ENCODE results near the gene GZF1. TPM values are rescaled to one million over a fixed set of nuclear protein-coding genes. Genes with fewer than 3 reads are reported as not detected.

Gene GZF1
- total RNA-seq, 2 donors from 2014 or later: 14.9 TPM

DNA sequence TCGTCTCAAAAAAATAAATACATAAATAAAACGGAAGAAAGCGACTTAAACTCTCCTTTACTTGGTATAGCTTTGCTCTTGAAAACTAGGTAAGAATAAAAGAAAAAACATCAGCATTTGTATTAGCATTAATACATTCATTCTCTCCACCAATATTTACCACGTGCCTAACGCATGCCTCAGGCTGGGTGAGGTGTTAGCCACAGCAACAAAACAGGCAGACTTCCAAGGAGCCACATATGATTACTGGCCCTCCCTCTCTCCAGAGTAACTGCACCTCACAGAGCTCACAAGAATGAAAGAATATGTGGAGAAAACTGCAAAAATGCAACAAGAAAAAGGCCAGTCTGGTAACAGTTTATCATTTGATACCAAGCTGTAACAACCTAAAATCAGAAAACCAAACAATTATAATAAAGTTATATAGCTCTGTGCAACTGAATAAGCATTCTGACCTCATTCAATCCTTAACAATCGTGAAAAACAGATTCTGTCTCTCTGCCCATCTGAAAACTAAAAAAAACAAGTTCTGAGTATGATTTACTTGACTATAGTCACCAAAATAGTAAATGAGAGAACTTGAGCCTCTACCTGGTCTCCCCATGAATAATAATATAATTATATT, 54.1 kb downstream of the GZF1 start:
- TF ChIP-seq, protein P1, sequence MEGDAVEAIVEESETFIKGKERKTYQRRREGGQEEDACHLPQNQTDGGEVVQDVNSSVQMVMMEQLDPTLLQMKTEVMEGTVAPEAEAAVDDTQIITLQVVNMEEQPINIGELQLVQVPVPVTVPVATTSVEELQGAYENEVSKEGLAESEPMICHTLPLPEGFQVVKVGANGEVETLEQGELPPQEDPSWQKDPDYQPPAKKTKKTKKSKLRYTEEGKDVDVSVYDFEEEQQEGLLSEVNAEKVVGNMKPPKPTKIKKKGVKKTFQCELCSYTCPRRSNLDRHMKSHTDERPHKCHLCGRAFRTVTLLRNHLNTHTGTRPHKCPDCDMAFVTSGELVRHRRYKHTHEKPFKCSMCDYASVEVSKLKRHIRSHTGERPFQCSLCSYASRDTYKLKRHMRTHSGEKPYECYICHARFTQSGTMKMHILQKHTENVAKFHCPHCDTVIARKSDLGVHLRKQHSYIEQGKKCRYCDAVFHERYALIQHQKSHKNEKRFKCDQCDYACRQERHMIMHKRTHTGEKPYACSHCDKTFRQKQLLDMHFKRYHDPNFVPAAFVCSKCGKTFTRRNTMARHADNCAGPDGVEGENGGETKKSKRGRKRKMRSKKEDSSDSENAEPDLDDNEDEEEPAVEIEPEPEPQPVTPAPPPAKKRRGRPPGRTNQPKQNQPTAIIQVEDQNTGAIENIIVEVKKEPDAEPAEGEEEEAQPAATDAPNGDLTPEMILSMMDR (IDR thresholded peaks at IDR 0.05): no peak
- Histone ChIP-seq H3K4me3 (no peak overlapping the region), H3K4me1 (peaks cover 0 to 29% of the 10 kb centered on the region in 2 donors), H3K36me3 (no peaks in the 10 kb centered on the region), H3K27me3 (no peaks in the 10 kb centered on the region), H3K9me3 (no peaks in the 10 kb centered on the region), H3K27ac (peak overlapping the region in 1 of 2 donors; percentile 29)
- no peak for DNase-seq (ENCODE audit: low spot score)

DNA sequence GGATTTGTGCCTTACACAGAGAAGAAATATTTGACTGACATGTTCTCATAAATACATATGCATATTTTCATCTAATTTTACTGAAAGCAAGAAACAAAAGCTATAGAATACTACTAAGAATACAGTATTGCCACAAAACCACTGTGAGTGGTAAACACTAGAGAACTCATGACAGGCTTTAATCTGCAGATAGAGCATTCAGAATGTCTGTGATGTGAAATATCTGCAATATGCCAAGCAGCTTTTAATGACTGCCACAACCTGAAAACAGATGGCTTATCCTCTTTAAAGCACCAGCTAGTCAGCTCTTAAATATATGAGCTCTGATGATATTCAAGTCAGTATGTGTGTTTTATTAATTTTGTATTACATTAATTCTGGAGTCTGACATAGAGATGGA, 55.9 kb downstream of the GZF1 start:
- no peak overlapping the region for H3K27ac ChIP-seq
- H3K9me3 ChIP-seq: no peaks in the 10 kb centered on the region
- H3K27me3 ChIP-seq: no peaks in the 10 kb centered on the region
- no peak overlapping the region for H3K4me3 ChIP-seq
- TF ChIP-seq, protein P1 (IDR thresholded peaks at IDR 0.05): no peak
- DNase-seq (ENCODE audit: low spot score): no peak
- peaks cover 0 to 23% of the 10 kb centered on the region in 2 donors for H3K4me1 ChIP-seq
- no peaks in the 10 kb centered on the region for H3K36me3 ChIP-seq

DNA sequence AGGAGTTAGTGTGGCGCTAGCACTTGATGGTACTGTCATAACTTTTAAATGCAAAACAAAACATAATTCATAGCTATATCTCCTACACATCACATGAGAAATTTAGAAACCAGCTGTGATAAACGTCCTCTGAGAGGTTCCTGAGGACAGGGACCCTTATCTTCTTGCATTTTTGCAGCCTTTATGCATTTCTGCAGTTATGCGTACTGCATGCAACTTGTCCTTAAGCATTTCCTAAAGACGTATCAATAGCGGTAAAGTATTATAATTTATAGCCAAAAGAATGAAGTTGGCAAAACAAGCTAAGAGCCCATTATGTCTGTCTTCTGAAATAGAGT, 57.6 kb downstream of the GZF1 start:
- Histone ChIP-seq H3K27ac (peak overlapping the region; percentile 89 to 95), H3K27me3 (no peaks in the 10 kb centered on the region), H3K4me1 (peaks cover 0 to 23% of the 10 kb centered on the region in 2 donors), H3K4me3 (peak overlapping the region; percentile 86 to 89), H3K36me3 (no peaks in the 10 kb centered on the region), H3K9me3 (no peaks in the 10 kb centered on the region)
- TF ChIP-seq, protein P1 (IDR thresholded peaks at IDR 0.05): no peak
- no peak for DNase-seq (ENCODE audit: low spot score)

DNA sequence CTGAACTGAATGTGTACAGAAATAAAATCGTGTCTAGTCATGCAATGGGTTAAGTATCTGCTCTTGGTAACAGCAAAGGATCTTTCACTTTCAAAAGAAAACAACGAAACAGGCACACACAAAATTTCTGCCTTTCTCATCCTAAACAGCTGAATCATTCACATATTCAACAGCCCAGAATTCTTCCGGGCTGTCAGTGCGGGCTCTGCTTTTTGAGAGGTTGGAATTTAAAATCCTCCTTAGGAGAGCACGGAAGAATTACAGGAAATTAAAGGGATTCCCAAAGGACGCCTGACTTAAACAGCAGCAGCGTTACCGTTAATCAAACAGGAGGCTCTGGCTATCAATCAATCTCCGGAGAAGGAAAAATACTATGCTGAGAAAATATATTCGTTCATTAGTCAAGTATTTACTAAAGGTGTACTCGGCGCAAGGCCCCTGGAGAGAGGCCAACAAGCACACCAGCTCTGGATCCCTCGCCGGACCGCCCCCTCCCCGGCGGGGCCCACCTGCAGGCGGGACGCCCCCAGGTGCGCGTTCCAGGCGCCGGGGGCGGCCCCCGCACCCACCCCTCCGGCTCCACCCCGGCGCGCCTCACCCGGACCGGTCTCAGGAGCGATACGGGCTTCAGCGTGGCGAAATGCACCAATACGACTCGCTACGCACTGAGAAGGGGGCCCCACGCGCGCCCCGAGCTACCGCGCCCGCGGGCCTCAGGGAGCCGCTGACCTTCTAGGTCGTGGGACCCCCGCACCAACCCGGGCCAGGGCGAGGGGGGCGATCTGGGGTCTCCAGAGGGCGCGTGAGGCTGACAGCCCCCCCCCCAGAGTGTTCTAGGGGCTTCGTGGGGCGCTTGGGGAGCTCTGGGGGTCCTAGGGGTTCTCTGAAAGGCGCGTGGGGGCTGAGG, 58.3 kb downstream of the GZF1 start:
- TF ChIP-seq, protein P1 (IDR thresholded peaks at IDR 0.05): no peak
- H3K9me3 ChIP-seq: no peaks in the 10 kb centered on the region
- no peak for DNase-seq (ENCODE audit: low spot score)
- no peaks in the 10 kb centered on the region for H3K27me3 ChIP-seq
- peak overlapping the region; percentile 89 to 95 for H3K27ac ChIP-seq
- H3K4me1 ChIP-seq: peaks cover 0 to 23% of the 10 kb centered on the region in 2 donors
- peak overlapping the region; percentile 86 to 89 for H3K4me3 ChIP-seq
- H3K36me3 ChIP-seq: no peaks in the 10 kb centered on the region

DNA sequence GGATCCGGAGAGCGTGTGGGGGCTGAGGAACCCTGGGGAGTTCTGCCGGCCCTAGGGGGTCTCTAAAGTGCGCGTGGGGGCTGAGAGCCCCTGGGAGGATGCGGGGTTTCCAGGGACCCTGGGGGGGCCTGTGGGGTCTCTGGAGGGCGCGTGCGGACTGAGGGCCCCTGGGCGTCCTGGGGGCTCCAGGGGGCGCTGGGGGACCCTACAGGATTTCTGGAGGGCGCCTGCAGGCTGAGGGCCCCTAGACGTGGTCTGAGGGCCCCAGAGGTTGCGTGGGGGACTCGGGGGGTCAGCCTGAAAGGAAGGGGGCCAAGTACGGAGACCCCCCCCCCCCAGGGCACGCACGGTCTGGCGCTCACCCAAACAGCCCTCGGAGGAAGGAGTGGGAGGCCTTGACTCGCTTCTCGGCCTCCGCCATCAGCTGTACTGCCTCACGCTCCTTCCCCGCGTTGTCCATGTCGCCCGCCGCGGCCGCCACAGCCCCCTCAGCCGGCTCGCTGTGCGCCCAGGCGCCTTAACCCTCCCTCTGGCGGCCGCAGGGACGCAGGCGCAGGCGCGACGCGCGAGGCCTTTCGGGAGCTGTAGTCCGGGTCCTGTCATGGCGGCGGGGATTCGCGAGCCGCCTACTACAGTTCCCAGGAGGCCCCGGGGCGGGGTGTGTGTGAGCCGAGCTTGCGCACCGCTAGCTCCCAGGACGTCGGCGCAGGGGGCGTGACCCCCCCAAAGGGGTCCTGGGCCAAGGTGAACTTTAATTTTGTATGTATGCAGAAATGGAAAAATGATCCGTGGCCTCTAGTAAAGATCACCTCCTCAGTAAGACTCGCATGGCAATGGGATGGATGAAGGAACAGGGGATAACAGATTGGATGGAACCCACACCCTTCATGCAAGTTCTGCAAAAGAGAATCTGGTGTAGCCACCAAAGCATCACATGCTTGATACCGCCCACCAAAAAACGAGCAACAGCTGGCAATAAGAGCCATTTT, 59.3 kb downstream of the GZF1 start, which contains the start of gene NAPB:
Gene NAPB, minus strand, starts transcription at position 546 of the 989 bp plus-strand sequence. Its CDS starts 86 bp downstream, at position 460.
- H3K27me3 ChIP-seq: no peaks in the 10 kb centered on the region
- H3K9me3 ChIP-seq: no peaks in the 10 kb centered on the region
- TF ChIP-seq, protein P1 (IDR thresholded peaks at IDR 0.05): peak; percentile 39 to 59
- H3K36me3 ChIP-seq: no peaks in the 10 kb centered on the region
- peak within 1 kb of the TSS; percentile 89 to 95 for H3K27ac ChIP-seq
- peak; percentile 92 for DNase-seq (ENCODE audit: low spot score)
- peaks cover 0 to 23% of the 10 kb centered on the region in 2 donors for H3K4me1 ChIP-seq
- peak within 1 kb of the TSS; percentile 86 to 89 for H3K4me3 ChIP-seq

Data from right atrium auricular region (tissue), 2 donors.